ENCODE data around the gene CDC6. TPM values are rescaled to one million over a fixed set of nuclear protein-coding genes. Genes with fewer than 3 reads are reported as not detected.
A peak's percentile ranks its signal among the peaks of the same experiment; 100 is the strongest.

CDC6 gene
- total RNA-seq, 1 donor = 28.5 TPM

DNA sequence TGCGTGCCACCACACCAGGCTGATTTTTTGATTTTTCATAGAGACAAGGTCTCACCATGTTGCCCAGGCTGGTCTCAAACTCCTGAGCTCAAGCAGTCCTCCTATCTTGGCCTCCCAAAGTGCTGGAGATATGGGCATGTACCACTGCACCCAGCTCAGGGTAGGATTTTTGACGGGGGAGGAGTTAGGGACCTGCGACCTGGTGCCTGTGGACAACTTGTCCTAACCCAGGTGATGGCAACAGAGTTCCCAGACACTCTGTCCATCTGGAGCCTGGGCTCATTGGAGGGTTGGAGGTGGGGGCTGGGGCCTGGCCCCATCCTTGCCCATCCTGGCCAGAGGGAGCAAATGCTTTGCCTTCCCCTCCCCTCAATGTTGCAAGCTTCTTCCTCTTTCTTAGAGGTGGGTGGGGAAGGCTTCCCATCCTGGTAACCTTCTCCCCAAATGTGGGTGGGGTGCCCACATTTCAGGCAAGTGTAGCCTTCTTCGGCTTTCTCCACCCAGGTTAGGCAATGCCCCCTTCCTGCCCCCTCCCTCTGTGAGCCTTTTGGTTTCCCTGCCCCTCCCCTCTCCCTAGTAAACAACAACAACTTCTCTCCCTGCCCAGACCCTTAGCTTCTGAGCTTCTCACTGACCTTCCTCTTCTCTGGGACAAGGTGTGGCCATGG, 46.2 kb downstream of the CDC6 start:
- H3K4me3 ChIP-seq (ENCODE audit: low read depth, low read length) = no peak overlapping the region
- DNase-seq (ENCODE audit: low read depth) = no peak
- TF ChIP-seq, protein P1, sequence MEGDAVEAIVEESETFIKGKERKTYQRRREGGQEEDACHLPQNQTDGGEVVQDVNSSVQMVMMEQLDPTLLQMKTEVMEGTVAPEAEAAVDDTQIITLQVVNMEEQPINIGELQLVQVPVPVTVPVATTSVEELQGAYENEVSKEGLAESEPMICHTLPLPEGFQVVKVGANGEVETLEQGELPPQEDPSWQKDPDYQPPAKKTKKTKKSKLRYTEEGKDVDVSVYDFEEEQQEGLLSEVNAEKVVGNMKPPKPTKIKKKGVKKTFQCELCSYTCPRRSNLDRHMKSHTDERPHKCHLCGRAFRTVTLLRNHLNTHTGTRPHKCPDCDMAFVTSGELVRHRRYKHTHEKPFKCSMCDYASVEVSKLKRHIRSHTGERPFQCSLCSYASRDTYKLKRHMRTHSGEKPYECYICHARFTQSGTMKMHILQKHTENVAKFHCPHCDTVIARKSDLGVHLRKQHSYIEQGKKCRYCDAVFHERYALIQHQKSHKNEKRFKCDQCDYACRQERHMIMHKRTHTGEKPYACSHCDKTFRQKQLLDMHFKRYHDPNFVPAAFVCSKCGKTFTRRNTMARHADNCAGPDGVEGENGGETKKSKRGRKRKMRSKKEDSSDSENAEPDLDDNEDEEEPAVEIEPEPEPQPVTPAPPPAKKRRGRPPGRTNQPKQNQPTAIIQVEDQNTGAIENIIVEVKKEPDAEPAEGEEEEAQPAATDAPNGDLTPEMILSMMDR (IDR thresholded peaks at IDR 0.05; ENCODE audit: insufficient read depth, low read depth, low read length) = no peak

DNA sequence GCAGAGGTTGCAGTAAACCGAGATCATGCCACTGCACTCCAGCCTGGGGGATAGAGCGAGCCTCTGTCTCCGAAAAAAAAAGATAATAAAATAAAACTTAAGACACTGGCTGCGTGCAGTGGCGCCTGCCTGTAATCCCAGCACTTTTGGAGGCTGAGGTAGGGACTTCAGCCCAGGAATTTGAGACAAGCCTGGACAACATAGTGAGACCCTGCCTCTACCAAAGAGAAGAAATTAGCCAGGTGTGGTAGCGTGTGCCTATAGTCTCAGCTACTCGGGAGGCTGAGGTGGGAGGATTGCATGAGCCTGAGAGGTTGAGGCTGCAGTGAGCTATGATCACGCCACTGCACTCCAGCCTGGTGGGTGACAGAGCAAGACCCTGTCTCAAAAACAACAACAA, 47.9 kb downstream of the CDC6 start:
- no peak overlapping the region for H3K4me3 ChIP-seq (ENCODE audit: low read depth, low read length)
- DNase-seq (ENCODE audit: low read depth) = no peak
- TF ChIP-seq, protein P1 (IDR thresholded peaks at IDR 0.05; ENCODE audit: insufficient read depth, low read depth, low read length) = no peak

DNA sequence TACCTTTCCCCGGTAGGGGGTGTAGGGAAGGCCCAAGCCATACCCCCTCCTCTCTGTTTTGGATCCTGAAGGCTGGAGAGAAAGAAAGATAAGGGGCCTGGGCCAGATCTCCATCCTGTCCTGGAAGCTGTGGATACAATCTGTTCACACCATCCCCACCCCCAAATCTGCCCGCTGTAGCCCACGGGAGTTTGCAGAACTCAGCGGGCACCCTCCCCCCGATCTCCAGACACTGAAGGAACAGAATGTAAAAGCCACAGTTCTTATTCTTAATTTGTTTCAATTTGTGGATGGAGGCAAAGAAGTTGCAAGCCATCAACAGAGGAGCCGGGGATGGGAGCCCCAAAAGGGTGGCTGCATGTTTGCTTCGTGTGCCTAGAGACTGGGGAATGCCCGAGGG, 49.7 kb downstream of the CDC6 start:
- H3K4me3 ChIP-seq (ENCODE audit: low read depth, low read length) = no peak overlapping the region
- DNase-seq (ENCODE audit: low read depth) = no peak
- TF ChIP-seq, protein P1 (IDR thresholded peaks at IDR 0.05; ENCODE audit: insufficient read depth, low read depth, low read length) = no peak

DNA sequence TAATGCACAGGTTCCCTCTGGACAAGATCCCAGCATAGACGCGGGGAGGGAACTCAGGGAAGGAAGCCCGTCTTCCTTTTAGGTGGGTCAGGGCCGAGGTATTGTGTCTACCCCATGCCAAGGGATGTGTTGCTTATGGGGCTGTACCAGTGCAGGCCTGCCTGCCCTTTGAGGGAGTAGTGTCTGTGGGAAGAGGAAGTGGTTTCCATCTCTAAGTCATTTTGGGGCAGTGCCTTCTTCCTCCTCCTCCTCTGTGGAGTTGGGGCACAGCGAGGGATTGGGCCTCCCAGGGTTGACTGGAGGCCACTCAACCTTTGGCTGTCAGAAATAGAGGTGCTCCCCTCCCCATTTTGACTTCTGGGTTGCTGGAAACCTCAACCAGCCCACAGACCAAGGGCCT, 50.4 kb downstream of the CDC6 start:
- DNase-seq (ENCODE audit: low read depth) = no peak
- no peak overlapping the region for H3K4me3 ChIP-seq (ENCODE audit: low read depth, low read length)
- TF ChIP-seq, protein P1 (IDR thresholded peaks at IDR 0.05; ENCODE audit: insufficient read depth, low read depth, low read length) = no peak

DNA sequence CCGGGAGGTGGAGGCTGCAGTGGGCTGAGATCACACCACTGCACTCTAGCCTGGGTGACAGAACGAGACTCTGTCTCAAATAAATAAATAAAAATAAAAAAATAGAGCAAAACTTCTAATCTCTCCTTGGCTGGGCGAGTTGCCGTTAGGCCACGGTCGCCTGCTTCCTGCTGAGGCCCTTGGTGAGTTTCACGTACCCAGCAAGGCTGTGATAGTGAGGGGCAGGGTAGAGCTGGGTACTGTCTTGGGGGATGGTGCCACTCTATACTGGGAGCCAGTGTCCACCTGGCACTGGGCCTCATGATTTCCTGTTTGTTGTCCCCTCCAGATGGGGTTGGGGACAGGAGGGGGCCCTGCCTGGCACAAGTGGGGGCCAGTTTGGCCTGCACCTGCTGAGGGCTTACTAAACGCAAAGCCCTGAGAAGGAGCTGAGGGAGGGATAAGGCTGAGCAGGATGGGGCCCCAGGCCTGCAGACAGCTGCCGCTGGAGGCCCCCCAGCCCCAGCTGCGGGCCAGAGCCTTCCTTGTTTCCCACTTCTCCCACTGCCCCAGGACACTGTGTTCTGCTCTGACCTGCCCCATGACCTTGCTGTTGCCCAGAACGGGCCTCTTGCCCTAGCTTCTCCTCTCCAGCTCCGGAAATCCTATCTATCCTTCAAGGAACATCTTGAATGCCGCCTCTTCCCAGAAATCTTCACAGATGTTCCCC, 51.4 kb downstream of the CDC6 start:
- H3K4me3 ChIP-seq (ENCODE audit: low read depth, low read length) = no peak overlapping the region
- DNase-seq (ENCODE audit: low read depth) = peak; percentile 75
- TF ChIP-seq, protein P1 (IDR thresholded peaks at IDR 0.05; ENCODE audit: insufficient read depth, low read depth, low read length) = no peak

DNA sequence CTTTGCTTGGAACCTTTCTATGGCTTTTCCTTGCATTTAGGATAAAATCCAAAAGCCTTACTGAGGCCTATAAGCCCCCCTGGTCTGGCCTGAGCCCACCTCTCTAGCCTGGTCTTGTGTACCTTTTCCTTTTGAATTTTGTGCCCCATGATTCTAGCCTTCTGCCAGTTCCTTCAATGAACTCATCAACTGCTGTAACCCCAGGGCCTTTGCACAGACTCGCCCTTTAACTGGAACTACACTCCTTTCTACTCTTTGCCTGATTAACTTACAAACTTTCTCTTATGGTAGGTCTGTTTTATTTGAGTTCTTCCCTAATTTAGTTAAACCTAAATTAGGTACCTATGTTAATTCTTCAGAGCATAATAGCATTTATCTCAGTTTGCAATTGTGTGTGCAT, 52.6 kb downstream of the CDC6 start:
- TF ChIP-seq, protein P1 (IDR thresholded peaks at IDR 0.05; ENCODE audit: insufficient read depth, low read depth, low read length) = no peak
- DNase-seq (ENCODE audit: low read depth) = no peak
- no peak overlapping the region for H3K4me3 ChIP-seq (ENCODE audit: low read depth, low read length)

All from fibroblast of villous mesenchyme (primary cell).